Measurements from ENCODE around the gene AQP11. TPM values are rescaled to one million over a fixed set of nuclear protein-coding genes. Genes with fewer than 3 reads are reported as not detected.

The AQP11 gene
- total RNA-seq, 1 experiment from 2014 or later: 0.20 TPM

- TF ChIP-seq TCF7L2 (IDR thresholded peaks at IDR 0.05; ENCODE audit: borderline replicate concordance, extremely low read depth, insufficient read depth, insufficient read length) (no peak), REST (IDR thresholded peaks at IDR 0.05; ENCODE audit: low read depth) (no peak), CBX3 (IDR thresholded peaks at IDR 0.05; ENCODE audit: low read depth) (no peak)
These were observed 28.1 kb downstream of the AQP11 start for GRCh38 chr11:77617892-77618291.

GRCh38 chr11:77619576-77620198 lies 29.9 kb downstream of the AQP11 start:
- Histone ChIP-seq H3K4me2 (ENCODE audit: low read length) (no peak overlapping the region), H3K9me2 (ENCODE audit: insufficient read depth) (no peaks in the 10 kb centered on the region), H4K20me1 (ENCODE audit: insufficient read depth) (no peaks in the 10 kb centered on the region), H3K4me3 (replicated peaks in 1 of 2; ENCODE audit: low read depth in 1 of 2, low read length in 2 of 2) (no peak overlapping the region), H3K9ac (ENCODE audit: low read length) (no peak overlapping the region), H2AFZ (ENCODE audit: low read depth, low read length, poor library complexity, severe bottlenecking) (no peak overlapping the region), H3K27me3 (ENCODE audit: insufficient read depth, low read length) (no peaks in the 10 kb centered on the region), H3K79me2 (ENCODE audit: insufficient read depth, low read length) (no peaks in the 10 kb centered on the region), H3K9me3 (ENCODE audit: control insufficient read depth in 1 of 2, insufficient read depth in 1 of 2, low read depth in 1 of 2, low read length in 2 of 2) (no peaks in the 10 kb centered on the region), H3K4me1 (ENCODE audit: control insufficient read depth in 1 of 2, insufficient read depth in 2 of 2, low read length in 2 of 2) (no peaks in the 10 kb centered on the region), H3K36me3 (ENCODE audit: control insufficient read depth in 1 of 2, insufficient read depth in 2 of 2, low read length in 2 of 2) (peaks cover 40 to 62% of the 10 kb centered on the region in 2 experiments; a peak in 3 of 4 replicates), H3K27ac (ENCODE audit: low read depth, low read length) (no peak overlapping the region)
- ATAC-seq (peak; percentile 65), DNase-seq (ENCODE audit: low read depth, low spot score) (peak; percentile 44)
- ChIA-PET RAD21 (ENCODE audit: low non-redundant PET in 1 of 2, low total read pairs in 2 of 2, uncharacterized antibody in 2 of 2, unreplicated experiment in 2 of 2) (no interaction called here), POLR2A (no interaction called here), CTCF (interaction anchor here (0.7 to 3.1 kb wide), 14 partner anchors 8 to 572 kb away, joined by 3 to 13 read pairs (median 4); partner anchors contain the start of gene MYO7A)
- TF ChIP-seq EZH2 (IDR thresholded peaks at IDR 0.05): no peak
- peak; percentile 81 for TF ChIP-seq RAD21 (IDR thresholded peaks at IDR 0.05; ENCODE audit: low read depth)
- peak; percentile 63 to 80 (median 78) for TF ChIP-seq CTCF (IDR thresholded peaks at IDR 0.05 in 2 of 3, conservative IDR thresholded peaks at IDR 0.05 in 1 of 3; ENCODE audit: borderline replicate concordance in 1 of 3, insufficient read depth in 1 of 3, low read depth in 2 of 3, low read length in 2 of 3)
- intact Hi-C loops (cut with micrococcal nuclease): loop anchor here (1.0 kb wide), 2 partner anchors 427 to 492 kb away; no protein-coding TSS in a partner anchor
- BruUV-seq (replicated peaks): no TSS peak

More at GRCh38 chr11:77617892-77618291, 28.1 kb downstream of the AQP11 start:
- H3K27me3 ChIP-seq (ENCODE audit: insufficient read depth, low read length): no peaks in the 10 kb centered on the region
- H4K20me1 ChIP-seq (ENCODE audit: insufficient read depth): no peaks in the 10 kb centered on the region
- no peak overlapping the region for H3K4me3 ChIP-seq (replicated peaks in 1 of 2; ENCODE audit: low read depth in 1 of 2, low read length in 2 of 2)
- no TSS peak for BruUV-seq (replicated peaks)
- peaks cover 50 to 53% of the 10 kb centered on the region in 2 experiments; a peak in 3 of 4 replicates for H3K36me3 ChIP-seq (ENCODE audit: control insufficient read depth in 1 of 2, insufficient read depth in 2 of 2, low read length in 2 of 2)
- intact Hi-C loops (cut with micrococcal nuclease): no loop called here
- DNase-seq (ENCODE audit: low read depth, low spot score) (no peak), ATAC-seq (no peak)
- H2AFZ ChIP-seq (ENCODE audit: low read depth, low read length, poor library complexity, severe bottlenecking): no peak overlapping the region
- H3K9ac ChIP-seq (ENCODE audit: low read length): no peak overlapping the region
- no peaks in the 10 kb centered on the region for H3K9me2 ChIP-seq (ENCODE audit: insufficient read depth)
- POLR2A ChIA-PET: interaction anchor here (1.1 kb wide), 1 partner anchor 377 kb away, joined by 3 read pairs; the partner anchor contains the start of gene INTS4
- RAD21 ChIA-PET (ENCODE audit: low non-redundant PET in 1 of 2, low total read pairs in 2 of 2, uncharacterized antibody in 2 of 2, unreplicated experiment in 2 of 2): no interaction called here
- H3K27ac ChIP-seq (ENCODE audit: low read depth, low read length): no peak overlapping the region
- no peak overlapping the region for H3K4me2 ChIP-seq (ENCODE audit: low read length)
- H3K9me3 ChIP-seq (ENCODE audit: control insufficient read depth in 1 of 2, insufficient read depth in 1 of 2, low read depth in 1 of 2, low read length in 2 of 2): no peaks in the 10 kb centered on the region
- H3K79me2 ChIP-seq (ENCODE audit: insufficient read depth, low read length): no peaks in the 10 kb centered on the region
- H3K4me1 ChIP-seq (ENCODE audit: control insufficient read depth in 1 of 2, insufficient read depth in 2 of 2, low read length in 2 of 2): no peaks in the 10 kb centered on the region
- CTCF ChIA-PET: interaction anchor here (1.1 to 3.1 kb wide), 2 partner anchors 422 to 425 kb away, joined by 3 to 7 read pairs; no protein-coding TSS in a partner anchor
